GM12892 (cell line): ENCODE data around the gene KCNH8.

Source experiments
- POLR2A ChIP-seq: IDR thresholded peaks from 2 replicates; pipeline ENCODE4 v1.6.1; 2011; ENCODE audit warnings: low read depth, low read length, control low read depth
- POLR2AphosphoS5 ChIP-seq: IDR thresholded peaks from 2 replicates; pipeline ENCODE4 v1.6.1; 2011; ENCODE audit warnings: low read depth, low read length, control low read depth

GRCh38 chr3:19213603-19214220, 65.4 kb downstream of the KCNH8 start:
- TF ChIP-seq POLR2AphosphoS5 (no peak), POLR2A (no peak)
